GM12878 (cell line): ENCODE data around the gene DND1. TPM values are rescaled to one million over a fixed set of nuclear protein-coding genes. Genes with fewer than 3 reads are reported as not detected.

Experiments
- ASH2L ChIP-seq: fragments of 300-600, 200-600 bp; sonication (generic); IDR thresholded peaks from 2 replicates; pipeline ENCODE4 v1.6.1; 2017; ENCODE audit warnings: low read depth, mild to moderate bottlenecking, borderline replicate concordance
- CBFB ChIP-seq: IDR thresholded peaks from 2 replicates; pipeline ENCODE4 v1.6.1; 2016; ENCODE audit warnings: antibody characterized with exemption, low read depth
- CHD1 ChIP-seq: IDR thresholded peaks from 2 replicates; pipeline ENCODE4 v1.6.1; 2012; ENCODE audit warnings: low read depth, low read length, improper control_type of control experiment
- HCFC1 ChIP-seq: fragments of 150-350 bp; IDR thresholded peaks from 2 replicates; pipeline ENCODE4 v1.6.1; 2014; ENCODE audit warnings: low read length
- IRF3 ChIP-seq: fragments of 450-650 bp; IDR thresholded peaks from 2 replicates; pipeline ENCODE4 v1.6.1; 2014; ENCODE audit warnings: mild to moderate bottlenecking
- MTA2 ChIP-seq: fragments of 450-650 bp; IDR thresholded peaks from 2 replicates; pipeline ENCODE4 v1.6.1; 2016; ENCODE audit warnings: low read depth, mild to moderate bottlenecking, moderate library complexity
- MTA3 ChIP-seq: IDR thresholded peaks from 2 replicates; pipeline ENCODE4 v1.6.1; 2012; ENCODE audit warnings: low read length, inconsistent platforms, borderline replicate concordance
- MXI1 ChIP-seq: fragments of 150-350 bp; IDR thresholded peaks from 2 replicates; pipeline ENCODE4 v1.6.1; 2011; ENCODE audit warnings: low read depth, mild to moderate bottlenecking, inconsistent platforms, low read length, improper control_type of control experiment
- MYB ChIP-seq: fragments of 150-350 bp; IDR thresholded peaks from 2 replicates; pipeline ENCODE4 v1.6.1; 2014; ENCODE audit warnings: mild to moderate bottlenecking, low read depth, low read length, borderline replicate concordance
- RCOR1 ChIP-seq: conservative IDR thresholded peaks from 2 replicates; pipeline ENCODE4 v1.6.1; 2012; ENCODE audit warnings: low read depth, low read length, improper control_type of control experiment
- polyA plus RNA-seq, 11 experiments: library from polyadenylated mRNA; depleted of rRNA in 4 of 11; unstranded in 6 of 11; stranded (reverse) in 5 of 11; fragments of >200 nt; fragmentation: Nextera tagmentation in 4 of 11; fragmentation: Illumina TruSeq in 1 of 11; extraction: Ambion mirVana in 4 of 11; extraction: Trizol in 1 of 11; gene quantifications; 1 replicate in 1 of 11; 2 replicates in 10 of 11; pipeline versions ENCODE4 v1.2.1 to v1.2.3, GENCODE V29; 2011 to 2016; ENCODE audit warnings: inconsistent platforms in 2 of 11, missing spikeins in 2 of 11, low read depth in 1 of 11
- total RNA-seq, 4 experiments: library from RNA; depleted of rRNA in 3 of 4; stranded (reverse); fragments of >200 nt in 3 of 4; fragmentation: Illumina TruSeq in 1 of 4; extraction: Trizol in 1 of 4; gene quantifications; 2 replicates each; pipeline versions ENCODE4 v1.2.1 to v1.2.3, GENCODE V29; 2013 to 2021
- TF ChIP-seq, protein P1 (sequence below): fragments of 450-650 bp; formaldehyde crosslinking; IDR thresholded peaks from 2 replicates; pipeline ENCODE4 v1.4.0; 2022; ENCODE audit warnings: mild to moderate bottlenecking, moderate library complexity
- TF ChIP-seq, protein P2 (sequence below): IDR thresholded peaks from 2 replicates; pipeline ENCODE4 v1.6.1; 2012; ENCODE audit warnings: low read depth, low read length, improper control_type of control experiment

Gene DND1
- total and polyA plus RNA-seq, 10 of the 15 experiments (the other 5 are each of a cell fraction or from before 2014, with no cell fraction given), result 0.15 to 2.9 (median 0.73) TPM; not detected in 2

DNA sequence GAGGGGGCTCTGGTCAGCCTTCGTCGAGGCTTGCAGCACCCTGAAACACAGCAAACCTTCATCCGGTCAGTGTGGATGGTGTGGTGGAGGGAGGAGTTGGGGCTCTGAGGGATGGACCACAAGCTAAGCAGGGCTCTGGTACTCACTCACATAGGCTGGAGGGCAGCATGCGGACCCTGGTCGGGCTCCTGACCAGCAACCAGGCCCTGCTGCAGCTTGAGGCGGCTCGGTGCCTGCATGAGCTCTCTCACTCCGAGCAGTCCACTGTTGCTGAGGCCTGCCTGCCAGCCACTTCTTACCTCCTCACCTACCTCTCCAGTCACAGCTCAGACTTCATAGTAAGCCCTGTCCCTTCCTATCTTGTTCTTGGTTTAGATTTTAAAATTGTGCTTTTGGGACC, 31.7 kb downstream of the DND1 start (continued):
- TF ChIP-seq IRF3, result no peak
- TF ChIP-seq HCFC1, result no peak
- TF ChIP-seq MXI1, result no peak
- no peak for TF ChIP-seq CHD1
- TF ChIP-seq, protein P1, sequence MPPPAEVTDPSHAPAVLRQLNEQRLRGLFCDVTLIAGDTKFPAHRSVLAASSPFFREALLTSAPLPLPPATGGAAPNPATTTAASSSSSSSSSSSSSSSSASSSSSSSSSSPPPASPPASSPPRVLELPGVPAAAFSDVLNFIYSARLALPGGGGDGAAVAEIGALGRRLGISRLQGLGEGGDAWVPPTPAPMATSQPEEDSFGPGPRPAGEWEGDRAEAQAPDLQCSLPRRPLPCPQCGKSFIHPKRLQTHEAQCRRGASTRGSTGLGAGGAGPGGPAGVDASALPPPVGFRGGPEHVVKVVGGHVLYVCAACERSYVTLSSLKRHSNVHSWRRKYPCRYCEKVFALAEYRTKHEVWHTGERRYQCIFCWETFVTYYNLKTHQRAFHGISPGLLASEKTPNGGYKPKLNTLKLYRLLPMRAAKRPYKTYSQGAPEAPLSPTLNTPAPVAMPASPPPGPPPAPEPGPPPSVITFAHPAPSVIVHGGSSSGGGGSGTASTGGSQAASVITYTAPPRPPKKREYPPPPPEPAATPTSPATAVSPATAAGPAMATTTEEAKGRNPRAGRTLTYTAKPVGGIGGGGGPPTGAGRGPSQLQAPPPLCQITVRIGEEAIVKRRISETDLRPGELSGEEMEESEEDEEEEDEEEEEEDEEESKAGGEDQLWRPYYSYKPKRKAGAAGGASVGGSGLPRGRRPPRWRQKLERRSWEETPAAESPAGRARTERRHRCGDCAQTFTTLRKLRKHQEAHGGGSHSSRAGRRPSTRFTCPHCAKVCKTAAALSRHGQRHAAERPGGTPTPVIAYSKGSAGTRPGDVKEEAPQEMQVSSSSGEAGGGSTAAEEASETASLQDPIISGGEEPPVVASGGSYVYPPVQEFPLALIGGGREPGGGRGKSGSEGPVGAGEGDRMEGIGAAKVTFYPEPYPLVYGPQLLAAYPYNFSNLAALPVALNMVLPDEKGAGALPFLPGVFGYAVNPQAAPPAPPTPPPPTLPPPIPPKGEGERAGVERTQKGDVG (CRISPR knock-in tag), result no peak
- no peak for TF ChIP-seq MTA2
- no peak for TF ChIP-seq CBFB
- TF ChIP-seq RCOR1, result no peak
- no peak for TF ChIP-seq MTA3
- no peak for TF ChIP-seq ASH2L
- TF ChIP-seq, protein P2, sequence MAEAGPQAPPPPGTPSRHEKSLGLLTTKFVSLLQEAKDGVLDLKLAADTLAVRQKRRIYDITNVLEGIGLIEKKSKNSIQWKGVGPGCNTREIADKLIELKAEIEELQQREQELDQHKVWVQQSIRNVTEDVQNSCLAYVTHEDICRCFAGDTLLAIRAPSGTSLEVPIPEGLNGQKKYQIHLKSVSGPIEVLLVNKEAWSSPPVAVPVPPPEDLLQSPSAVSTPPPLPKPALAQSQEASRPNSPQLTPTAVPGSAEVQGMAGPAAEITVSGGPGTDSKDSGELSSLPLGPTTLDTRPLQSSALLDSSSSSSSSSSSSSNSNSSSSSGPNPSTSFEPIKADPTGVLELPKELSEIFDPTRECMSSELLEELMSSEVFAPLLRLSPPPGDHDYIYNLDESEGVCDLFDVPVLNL, result no peak
- TF ChIP-seq MYB, result no peak
